Effector memory CD4-positive, alpha-beta T cell (primary cell): Measurements from ENCODE around the gene PRPH2.
"Not testable (repeated sequence)": the region's sequence is repeated elsewhere in the genome, so short reads cannot be mapped to it uniquely, and the experiment has no call there.

Experiments
- DNase-seq, 3 donors: peaks; one replicate each; pipeline ENCODE4 v3.0.0-alpha.2; 2020
- H3K27ac ChIP-seq: 2 replicates; pipeline ENCODE4 v1.7.0; 2013; ENCODE audit warnings: mild to moderate bottlenecking, low read length, moderate library complexity; ENCODE audit not compliant: insufficient read depth, poor library complexity, severe bottlenecking
- H3K27me3 ChIP-seq: replicated peaks from 2 replicates; pipeline ENCODE4 v1.7.0; 2013; ENCODE audit warnings: mild to moderate bottlenecking, low read length; ENCODE audit not compliant: insufficient read depth, control insufficient read depth, poor library complexity, severe bottlenecking
- H3K36me3 ChIP-seq: 2 replicates; pipeline ENCODE4 v1.7.0; 2013; ENCODE audit warnings: mild to moderate bottlenecking, low read length, moderate library complexity; ENCODE audit not compliant: control insufficient read depth, insufficient read depth
- H3K4me1 ChIP-seq: 2 replicates; pipeline ENCODE4 v1.7.0; 2013; ENCODE audit warnings: low read length, mild to moderate bottlenecking; ENCODE audit not compliant: control insufficient read depth, insufficient read depth, poor library complexity, severe bottlenecking
- H3K4me3 ChIP-seq: 2 replicates; pipeline ENCODE4 v1.7.0; 2013; ENCODE audit warnings: low read length, low read depth, mild to moderate bottlenecking; ENCODE audit not compliant: insufficient read depth, poor library complexity, severe bottlenecking
- H3K9me3 ChIP-seq: 2 replicates; pipeline ENCODE4 v1.7.0; 2013; ENCODE audit warnings: mild to moderate bottlenecking, low read length, moderate library complexity; ENCODE audit not compliant: control insufficient read depth

The PRPH2 gene

GRCh38 chr6:42702786-42703185 is 19.6 kb downstream of the PRPH2 start:
- not testable (repeated sequence) for H3K4me1 ChIP-seq, H3K27me3 ChIP-seq, H3K9me3 ChIP-seq, H3K27ac ChIP-seq, H3K4me3 ChIP-seq, H3K36me3 ChIP-seq, DNase-seq

DNA sequence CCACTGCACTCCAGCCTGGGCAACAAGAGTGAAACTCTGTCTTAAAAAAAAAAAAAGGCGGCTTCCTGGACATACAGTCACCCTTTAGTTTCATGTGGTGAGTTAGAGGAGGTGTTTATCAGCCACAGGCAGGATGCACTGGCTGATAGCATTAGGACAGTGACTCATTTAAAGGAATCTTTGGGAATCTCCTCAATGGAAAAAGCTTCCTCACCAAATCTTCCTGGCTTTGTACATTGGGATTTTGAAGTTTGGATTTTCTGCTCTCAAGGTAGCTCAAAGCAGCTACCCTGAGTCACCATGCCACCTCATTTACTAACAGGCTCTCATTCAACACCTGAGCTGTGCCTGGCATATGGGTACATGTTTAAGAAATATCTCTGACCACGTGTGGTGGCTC is 20.2 kb downstream of the PRPH2 start:
- Histone ChIP-seq H3K9me3 (no peaks in the 10 kb centered on the region), H3K27ac (no peak overlapping the region), H3K27me3 (no peaks in the 10 kb centered on the region), H3K4me3 (no peak overlapping the region), H3K4me1 (no peaks in the 10 kb centered on the region), H3K36me3 (no peaks in the 10 kb centered on the region)
- no peak for DNase-seq

- H3K27me3 ChIP-seq: no peaks in the 10 kb centered on the region
- H3K27ac ChIP-seq: no peak overlapping the region
- H3K9me3 ChIP-seq: no peaks in the 10 kb centered on the region
- no peak for DNase-seq
- H3K4me3 ChIP-seq: no peak overlapping the region
- peaks cover 2% of the 10 kb centered on the region for H3K4me1 ChIP-seq
- peaks cover 4% of the 10 kb centered on the region for H3K36me3 ChIP-seq
These were observed 24.2 kb downstream of the PRPH2 start for GRCh38 chr6:42698217-42698616.

- DNase-seq: no peak
- Histone ChIP-seq H3K27me3 (no peaks in the 10 kb centered on the region), H3K36me3 (peaks cover 11% of the 10 kb centered on the region), H3K27ac (no peak overlapping the region), H3K9me3 (no peaks in the 10 kb centered on the region), H3K4me1 (peaks cover 2% of the 10 kb centered on the region), H3K4me3 (no peak overlapping the region)
These were observed 25.1 kb downstream of the PRPH2 start for GRCh38 chr6:42697268-42697655.

DNA sequence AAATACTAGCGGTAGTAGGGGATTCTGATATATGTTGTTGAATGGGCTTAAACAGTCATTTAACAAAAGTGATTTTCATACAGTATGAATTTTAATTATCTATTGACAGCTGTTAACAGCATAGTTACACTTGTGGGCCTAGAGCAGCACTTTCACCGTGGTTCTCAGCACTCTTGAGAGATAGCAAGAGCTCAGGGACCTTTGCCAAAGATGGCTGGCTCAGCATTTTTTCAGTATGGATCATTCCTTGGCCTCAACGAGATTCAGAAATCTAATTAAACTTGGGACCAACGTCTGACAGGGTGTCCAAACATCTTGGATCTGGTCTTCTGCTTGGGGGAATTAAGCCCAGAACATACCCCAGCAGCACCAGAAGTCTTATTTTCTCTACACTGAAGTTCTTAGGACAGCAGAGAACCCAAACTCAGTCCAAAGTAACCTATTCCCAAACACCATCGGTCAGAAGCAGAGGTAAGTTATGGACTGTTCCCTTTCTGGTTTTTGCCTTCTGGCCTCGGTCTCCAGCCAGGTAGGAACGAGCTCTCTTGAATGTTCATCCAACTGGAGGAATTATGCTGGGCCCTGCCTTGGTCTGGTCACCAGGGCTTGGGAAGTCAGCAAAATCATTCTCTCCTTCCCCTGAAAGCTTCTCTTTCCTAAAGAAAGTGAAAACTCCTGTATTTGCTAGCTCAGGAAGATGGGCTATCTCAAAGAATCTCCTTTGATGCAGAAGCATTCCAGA is 25.7 kb downstream of the PRPH2 start:
- H3K4me1 ChIP-seq: peaks cover 2% of the 10 kb centered on the region
- peaks cover 16% of the 10 kb centered on the region for H3K36me3 ChIP-seq
- DNase-seq: no peak
- H3K9me3 ChIP-seq: no peaks in the 10 kb centered on the region
- H3K27me3 ChIP-seq: no peaks in the 10 kb centered on the region
- no peak overlapping the region for H3K27ac ChIP-seq
- H3K4me3 ChIP-seq: no peak overlapping the region

- Histone ChIP-seq H3K36me3 (peaks cover 30% of the 10 kb centered on the region), H3K4me3 (no peak overlapping the region), H3K4me1 (peaks cover 2% of the 10 kb centered on the region), H3K9me3 (no peaks in the 10 kb centered on the region), H3K27me3 (no peaks in the 10 kb centered on the region), H3K27ac (no peak overlapping the region)
- DNase-seq: no peak
These were observed 27.8 kb downstream of the PRPH2 start for GRCh38 chr6:42694586-42694985.

DNA sequence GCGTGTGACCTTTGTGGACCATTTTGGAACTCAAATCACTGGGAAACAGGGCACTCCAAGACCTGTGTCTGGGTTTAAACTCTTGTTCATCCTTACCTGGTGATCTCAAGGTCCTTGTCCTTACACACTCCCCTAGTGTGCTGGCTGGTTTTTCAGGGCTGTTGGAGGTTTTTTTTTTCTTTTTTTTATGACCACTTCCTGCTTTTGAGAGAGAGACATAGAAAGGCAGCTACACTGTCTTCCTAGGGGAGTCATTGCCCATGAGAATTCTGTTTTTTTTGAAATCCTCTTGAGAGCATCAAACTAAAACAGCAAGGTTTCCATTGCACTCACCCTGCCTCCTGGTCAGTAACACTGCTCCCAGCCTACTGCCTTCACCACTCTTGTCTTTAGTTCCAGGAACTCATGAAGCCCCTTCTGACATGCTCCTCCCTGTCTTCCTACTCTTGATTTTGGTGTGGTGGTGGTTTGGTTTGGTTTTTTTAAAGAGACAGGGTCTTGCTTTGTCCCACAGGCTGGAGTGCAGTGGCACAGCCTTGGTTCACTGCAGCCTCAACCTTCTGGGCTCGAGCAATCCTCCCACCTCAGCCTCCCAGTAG is 28.6 kb downstream of the PRPH2 start:
- Histone ChIP-seq H3K27me3 (no peaks in the 10 kb centered on the region), H3K27ac (no peak overlapping the region), H3K4me1 (peaks cover 2% of the 10 kb centered on the region), H3K4me3 (no peak overlapping the region), H3K36me3 (peaks cover 38% of the 10 kb centered on the region), H3K9me3 (no peaks in the 10 kb centered on the region)
- no peak for DNase-seq

DNA sequence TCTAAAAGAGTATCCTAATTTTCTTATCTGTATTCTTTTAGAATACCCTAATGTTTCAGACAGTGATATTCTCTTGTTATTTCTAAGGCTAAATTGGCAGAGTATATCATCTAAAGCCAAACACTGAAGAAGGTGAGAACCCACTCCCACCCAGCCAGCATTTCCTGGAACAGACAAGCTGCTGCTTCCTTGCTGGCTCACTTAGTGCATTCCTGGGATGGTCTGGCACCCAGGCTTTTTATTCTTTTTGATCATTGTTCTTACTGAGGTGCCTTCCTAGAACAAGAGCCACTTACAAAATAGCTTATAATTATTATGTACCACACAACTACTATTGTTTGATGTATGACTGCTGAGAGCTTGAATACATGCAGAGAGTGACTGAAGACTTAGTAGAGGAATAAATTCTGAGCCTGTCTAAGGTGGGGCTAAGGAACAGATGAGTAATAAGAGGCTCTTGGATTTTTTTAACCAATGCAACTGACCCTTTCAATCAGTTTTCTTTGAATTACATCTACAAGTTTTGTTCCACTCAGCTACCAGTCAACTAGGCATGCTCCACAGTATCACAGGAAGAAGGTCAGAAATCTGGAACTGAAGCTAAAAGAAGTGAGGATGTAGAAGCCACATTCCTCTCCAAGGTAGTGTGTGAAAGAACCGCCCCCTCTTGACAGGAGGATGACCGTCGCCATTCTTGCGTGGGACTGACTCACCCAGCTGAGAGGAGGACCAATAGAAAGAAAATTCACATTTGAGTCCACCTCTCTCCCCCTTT is 30.1 kb downstream of the PRPH2 start:
- H3K9me3 ChIP-seq: no peaks in the 10 kb centered on the region
- no peak overlapping the region for H3K27ac ChIP-seq
- no peak for DNase-seq
- H3K4me3 ChIP-seq: no peak overlapping the region
- H3K36me3 ChIP-seq: peaks cover 47% of the 10 kb centered on the region
- H3K4me1 ChIP-seq: peaks cover 2% of the 10 kb centered on the region
- no peaks in the 10 kb centered on the region for H3K27me3 ChIP-seq

DNA sequence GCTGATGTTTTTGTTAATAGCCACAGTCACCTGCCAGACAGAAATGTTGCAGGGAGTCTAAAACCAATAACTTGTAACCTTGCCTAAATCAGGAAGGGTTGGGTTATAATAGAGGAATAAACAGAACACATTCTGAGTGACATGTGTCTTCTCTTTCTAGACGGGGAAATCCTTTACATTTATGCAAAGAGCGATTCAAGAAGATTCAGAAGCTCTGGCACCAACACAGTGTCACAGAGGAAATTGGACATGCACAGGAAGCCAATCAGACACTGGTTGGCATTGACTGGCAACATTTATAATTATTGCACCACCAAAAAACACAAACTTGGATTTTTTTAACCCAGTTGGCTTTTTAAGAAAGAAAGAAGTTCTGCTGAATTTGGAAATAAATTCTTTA is 31.5 kb downstream of the PRPH2 start:
- Histone ChIP-seq H3K36me3 (peaks cover 49% of the 10 kb centered on the region), H3K4me1 (peaks cover 2% of the 10 kb centered on the region), H3K27ac (no peak overlapping the region), H3K4me3 (no peak overlapping the region), H3K9me3 (no peaks in the 10 kb centered on the region), H3K27me3 (no peaks in the 10 kb centered on the region)
- no peak for DNase-seq

DNA sequence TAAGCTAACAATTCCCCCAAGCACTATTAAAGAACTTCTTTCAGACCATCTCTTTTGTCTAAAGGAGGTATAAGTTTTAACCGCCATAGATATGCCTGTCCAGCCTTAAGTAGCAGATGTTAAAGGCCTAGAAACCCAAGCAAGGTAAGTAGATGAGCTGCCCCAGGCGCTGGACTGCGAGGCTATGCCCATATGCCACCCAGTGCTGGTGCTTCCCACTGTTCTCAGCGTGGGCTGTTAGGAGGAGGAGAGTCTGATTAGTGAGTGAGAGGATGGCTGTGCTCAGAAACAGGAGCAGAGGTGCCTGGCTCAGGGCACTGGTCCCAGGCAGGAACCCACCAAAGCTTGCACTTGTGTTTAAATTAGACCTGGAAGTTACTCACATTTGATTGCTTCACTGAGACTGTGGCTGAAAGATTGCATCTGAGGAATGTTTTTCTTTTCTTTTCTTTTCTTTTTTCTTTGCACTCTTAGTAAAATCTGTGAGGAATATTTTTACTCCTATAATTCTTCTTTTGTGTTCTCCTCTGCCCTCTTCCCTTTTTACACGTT is 32.2 kb downstream of the PRPH2 start:
- Histone ChIP-seq H3K27me3 (no peaks in the 10 kb centered on the region), H3K36me3 (peaks cover 55% of the 10 kb centered on the region), H3K4me1 (peaks cover 2% of the 10 kb centered on the region), H3K9me3 (no peaks in the 10 kb centered on the region), H3K27ac (no peak overlapping the region), H3K4me3 (no peak overlapping the region)
- DNase-seq: no peak
